Kasumi-1 (cell line): ENCODE measurements around the gene MYL3.

Source experiments
- DNase-seq, 2 experiments: peaks; one replicate each; lab custom pipeline; 2025; lab: John Stamatoyannopoulos, UW

Gene MYL3

GRCh38 chr3:46849686-46850467 is 13.4 kb downstream of the MYL3 start:
- no peak for DNase-seq

GRCh38 chr3:46849045-46849631 is 14.1 kb downstream of the MYL3 start:
- DNase-seq = no peak

- DNase-seq = peak; percentile 4 to 7
Observed at GRCh38 chr3:46848271-46849044, 14.8 kb downstream of the MYL3 start.

- DNase-seq = no peak
Observed at GRCh38 chr3:46847744-46848143, 15.5 kb downstream of the MYL3 start.

- no peak for DNase-seq
Observed at GRCh38 chr3:46846624-46847542, 16.4 kb downstream of the MYL3 start.

- DNase-seq = peak; percentile 53 to 78
Observed at GRCh38 chr3:46845860-46846623, 17.2 kb downstream of the MYL3 start.

- no peak for DNase-seq
Observed at GRCh38 chr3:46845397-46845859, 17.8 kb downstream of the MYL3 start.

- DNase-seq = no peak
Observed at GRCh38 chr3:46844881-46845312, 18.3 kb downstream of the MYL3 start.

- DNase-seq = no peak
Observed at GRCh38 chr3:46844397-46844796, 18.8 kb downstream of the MYL3 start.

- DNase-seq = no peak
Observed at GRCh38 chr3:46843508-46843907, 19.7 kb downstream of the MYL3 start.

GRCh38 chr3:46840491-46840890 is 22.8 kb downstream of the MYL3 start:
- DNase-seq = no peak

- DNase-seq = no peak
Observed at GRCh38 chr3:46838301-46838700, 24.9 kb downstream of the MYL3 start.

GRCh38 chr3:46835491-46835890 is 27.8 kb downstream of the MYL3 start:
- no peak for DNase-seq

- DNase-seq = no peak
Observed at GRCh38 chr3:46835054-46835453, 28.2 kb downstream of the MYL3 start.

GRCh38 chr3:46833346-46834300 is 29.6 kb downstream of the MYL3 start:
- DNase-seq = no peak

GRCh38 chr3:46831841-46832240 is 31.4 kb downstream of the MYL3 start:
- DNase-seq = no peak

- no peak for DNase-seq
Observed at GRCh38 chr3:46831316-46831715, 31.9 kb downstream of the MYL3 start.

GRCh38 chr3:46830801-46831200 is 32.4 kb downstream of the MYL3 start:
- no peak for DNase-seq

GRCh38 chr3:46829699-46830208 is 33.5 kb downstream of the MYL3 start:
- no peak for DNase-seq

GRCh38 chr3:46825450-46825849 is 37.8 kb downstream of the MYL3 start:
- no peak for DNase-seq
